RWPE1 (cell line): ENCODE results near the gene APOBEC4.
"Not testable (repeated sequence)": the region's sequence is repeated elsewhere in the genome, so short reads cannot be mapped to it uniquely, and the experiment has no call there.

Experiments used
- CTCF ChIA-PET: fragments of 350-600 bp; sonication (Branson Sonifier 250); formaldehyde crosslinking; extraction: SDS; loops from one replicate; lab custom pipeline; 2021; lab: Yijun Ruan, JAX
- POLR2A ChIA-PET: fragments of 400-600 bp; formaldehyde crosslinking; extraction: SDS; loops from one replicate; lab custom pipeline; 2020; ENCODE audit warnings: antibody characterized with exemption; ENCODE audit not compliant: low non-redundant PET; lab: Yijun Ruan, JAX
- DNase-seq: peaks from one replicate; pipeline ENCODE4 v3.0.0; 2012; ENCODE audit warnings: low spot score
- H3K27ac ChIP-seq: fragments of 450-650 bp; 2 replicates; pipeline ENCODE4 v1.5.1; 2017
- CTCF ChIP-seq: fragments of 450-650 bp; conservative IDR thresholded peaks from 2 replicates; pipeline ENCODE4 v1.5.1; 2017; ENCODE audit warnings: low read depth, mild to moderate bottlenecking

APOBEC4 gene

GRCh38 chr1:183687546-183688304 is 34.6 kb upstream of the APOBEC4 start:
- DNase-seq: no peak
- H3K27ac ChIP-seq: no peak overlapping the region
- ChIA-PET CTCF (interaction anchor here (0.6 kb wide), 1 partner anchor 228 kb away, joined by 3 read pairs; no protein-coding TSS in a partner anchor), POLR2A (no interaction called here)
- TF ChIP-seq CTCF: no peak

GRCh38 chr1:183686229-183686628 is 33.1 kb upstream of the APOBEC4 start:
- CTCF ChIA-PET: no interaction called here
- no peak for DNase-seq
- TF ChIP-seq CTCF: no peak
- H3K27ac ChIP-seq: no peak overlapping the region
- POLR2A ChIA-PET: no interaction called here

GRCh38 chr1:183685112-183685713 is 32.1 kb upstream of the APOBEC4 start:
- ChIA-PET CTCF (interaction anchor here (0.5 to 2.3 kb wide), 11 partner anchors 9 to 845 kb away, joined by 3 to 21 read pairs (median 3); partner anchors contain the start of gene APOBEC4), POLR2A (no interaction called here)
- no peak overlapping the region for H3K27ac ChIP-seq
- TF ChIP-seq CTCF: peak; percentile 80
- DNase-seq: peak; percentile 79

- DNase-seq, POLR2A ChIA-PET, H3K27ac ChIP-seq, CTCF ChIA-PET: not testable (repeated sequence)
Measured at GRCh38 chr1:183679363-183679762, 26.2 kb upstream of the APOBEC4 start.

GRCh38 chr1:183678819-183679218 is 25.7 kb upstream of the APOBEC4 start:
- TF ChIP-seq CTCF: no peak
- DNase-seq: no peak
- POLR2A ChIA-PET: no interaction called here
- CTCF ChIA-PET: no interaction called here
- H3K27ac ChIP-seq: no peak overlapping the region

- TF ChIP-seq CTCF: no peak
- DNase-seq: no peak
- CTCF ChIA-PET: interaction anchor here (0.8 to 2.1 kb wide), 3 partner anchors 8 to 239 kb away, joined by 3 to 8 read pairs (median 4); no protein-coding TSS in a partner anchor
- POLR2A ChIA-PET: no interaction called here
- H3K27ac ChIP-seq: no peak overlapping the region
Measured at GRCh38 chr1:183676586-183677189, 23.6 kb upstream of the APOBEC4 start.
